ENCODE measurements around the gene AGAP1.

Gene AGAP1

GRCh38 chr2:235529621-235530020 is 35.8 kb downstream of the AGAP1 start:
- Histone ChIP-seq H3K4me3 (ENCODE audit: insufficient read depth, low read depth, low read length) (no peak overlapping the region), H3K9me3 (ENCODE audit: control insufficient read depth, low read length) (no peaks in the 10 kb centered on the region), H3K27ac (ENCODE audit: insufficient read depth, low read depth, low read length, poor library complexity, severe bottlenecking) (no peak overlapping the region), H3K27me3 (ENCODE audit: control insufficient read depth, insufficient read depth, low read length, poor library complexity, severe bottlenecking) (no peaks in the 10 kb centered on the region), H3K4me1 (ENCODE audit: control insufficient read depth, insufficient read depth, low read length) (peaks cover 12% of the 10 kb centered on the region), H3K36me3 (ENCODE audit: control insufficient read depth, insufficient read depth, low read length) (no peaks in the 10 kb centered on the region)
- 94 to 97% methylated on average over 3 of the region's 3 CpGs for WGBS, 2 experiments

GRCh38 chr2:235530735-235531134 is 36.9 kb downstream of the AGAP1 start:
- Histone ChIP-seq H3K9me3 (ENCODE audit: control insufficient read depth, low read length) (no peaks in the 10 kb centered on the region), H3K4me1 (ENCODE audit: control insufficient read depth, insufficient read depth, low read length) (peaks cover 12% of the 10 kb centered on the region), H3K27me3 (ENCODE audit: control insufficient read depth, insufficient read depth, low read length, poor library complexity, severe bottlenecking) (no peaks in the 10 kb centered on the region), H3K4me3 (ENCODE audit: insufficient read depth, low read depth, low read length) (no peak overlapping the region), H3K27ac (ENCODE audit: insufficient read depth, low read depth, low read length, poor library complexity, severe bottlenecking) (no peak overlapping the region), H3K36me3 (ENCODE audit: control insufficient read depth, insufficient read depth, low read length) (no peaks in the 10 kb centered on the region)
- 92 to 95% methylated on average over 5 of the region's 5 CpGs for WGBS, 2 experiments

DNA sequence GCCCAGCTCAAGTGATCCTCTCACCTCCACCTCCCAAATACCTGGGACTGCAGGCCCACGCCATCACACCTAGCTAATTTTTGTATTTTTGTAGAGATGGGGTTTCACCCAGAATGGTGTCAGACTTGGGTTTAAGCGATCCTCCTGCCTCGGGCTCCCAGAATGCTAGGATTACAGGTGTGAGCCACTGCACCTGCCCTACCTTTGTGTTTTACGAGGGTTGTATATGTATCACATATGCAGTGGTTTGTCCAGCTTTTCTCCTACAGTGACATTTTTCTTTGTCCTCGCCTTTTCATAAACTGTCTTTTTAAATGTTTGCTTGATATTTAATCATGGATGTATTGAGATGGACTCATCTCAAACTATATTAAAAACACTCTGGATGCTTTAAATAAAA is 38.5 kb downstream of the AGAP1 start:
- WGBS, 2 experiments: 85 to 97% methylated on average over 4 of the region's 5 CpGs

DNA sequence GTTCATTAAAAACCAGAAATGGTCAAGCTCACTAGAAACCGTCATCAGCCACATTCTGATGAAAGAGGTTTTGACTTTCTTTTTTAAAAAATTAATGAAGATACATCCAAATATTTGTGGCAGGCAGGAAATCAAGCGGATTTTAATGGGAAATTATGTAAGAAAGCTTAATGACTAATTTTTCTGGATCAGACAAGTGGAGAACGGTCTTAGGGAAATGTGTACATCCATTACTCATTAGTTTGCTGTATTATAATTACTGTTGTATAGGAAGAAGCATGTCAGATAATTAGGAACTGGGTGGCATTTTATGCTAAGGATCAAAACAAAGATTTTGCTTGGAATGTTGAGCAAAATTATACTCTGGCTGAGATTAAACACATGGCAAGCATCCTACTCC is 39.4 kb downstream of the AGAP1 start:
- Histone ChIP-seq H3K4me3 (ENCODE audit: insufficient read depth, low read depth, low read length) (no peak overlapping the region), H3K27me3 (ENCODE audit: control insufficient read depth, insufficient read depth, low read length, poor library complexity, severe bottlenecking) (no peaks in the 10 kb centered on the region), H3K36me3 (ENCODE audit: control insufficient read depth, insufficient read depth, low read length) (no peaks in the 10 kb centered on the region), H3K4me1 (ENCODE audit: control insufficient read depth, insufficient read depth, low read length) (peaks cover 12% of the 10 kb centered on the region), H3K27ac (ENCODE audit: insufficient read depth, low read depth, low read length, poor library complexity, severe bottlenecking) (no peak overlapping the region), H3K9me3 (ENCODE audit: control insufficient read depth, low read length) (no peaks in the 10 kb centered on the region)
- WGBS, 2 experiments: 88 to 100% methylated on average over 2 to 3 of the region's 3 CpGs

More for the DNA sequence above, 38.5 kb downstream of the AGAP1 start:
- H3K9me3 ChIP-seq (ENCODE audit: control insufficient read depth, low read length): no peaks in the 10 kb centered on the region
- H3K4me1 ChIP-seq (ENCODE audit: control insufficient read depth, insufficient read depth, low read length): peaks cover 12% of the 10 kb centered on the region
- no peak overlapping the region for H3K4me3 ChIP-seq (ENCODE audit: insufficient read depth, low read depth, low read length)
- no peaks in the 10 kb centered on the region for H3K27me3 ChIP-seq (ENCODE audit: control insufficient read depth, insufficient read depth, low read length, poor library complexity, severe bottlenecking)
- no peak overlapping the region for H3K27ac ChIP-seq (ENCODE audit: insufficient read depth, low read depth, low read length, poor library complexity, severe bottlenecking)
- H3K36me3 ChIP-seq (ENCODE audit: control insufficient read depth, insufficient read depth, low read length): no peaks in the 10 kb centered on the region

DNA sequence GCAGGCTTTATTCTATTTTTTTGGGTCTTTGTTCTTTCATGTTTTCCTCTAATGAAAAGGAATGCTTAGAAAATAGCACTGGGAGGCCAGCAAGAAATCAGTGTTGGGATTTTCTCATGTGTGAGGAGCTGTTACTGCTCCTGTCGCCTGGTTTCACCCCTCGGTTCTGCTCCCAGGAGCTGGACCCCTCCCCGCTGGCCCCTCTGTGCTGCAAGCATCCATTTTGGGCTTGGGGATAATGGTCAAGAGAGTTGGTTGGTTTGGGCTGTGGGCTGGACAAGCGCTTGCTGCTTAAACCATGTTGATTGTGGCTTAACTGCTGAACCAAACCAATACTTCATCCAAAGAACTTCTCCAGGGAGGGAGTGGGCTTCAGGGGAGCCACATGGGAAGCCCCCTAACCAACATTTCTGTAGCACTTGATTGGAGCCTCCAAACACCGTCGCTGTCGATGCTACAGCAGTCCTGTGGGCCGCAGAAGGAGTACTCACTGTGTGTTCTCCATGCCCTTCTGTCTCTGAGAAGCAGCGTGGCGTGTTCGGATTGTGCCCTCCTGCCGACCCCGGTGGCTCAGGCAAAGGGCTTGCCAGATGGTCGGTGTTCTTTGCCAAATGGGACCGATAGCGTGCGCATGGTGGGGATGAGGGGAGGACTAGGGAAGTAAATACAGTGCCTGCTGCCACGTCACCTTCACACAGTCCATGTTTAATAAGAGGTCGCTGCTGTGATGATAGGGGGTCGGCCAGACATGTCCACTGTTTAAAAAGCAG is 40.0 kb downstream of the AGAP1 start:
- no peak overlapping the region for H3K27ac ChIP-seq (ENCODE audit: insufficient read depth, low read depth, low read length, poor library complexity, severe bottlenecking)
- H3K9me3 ChIP-seq (ENCODE audit: control insufficient read depth, low read length): no peaks in the 10 kb centered on the region
- peaks cover 12% of the 10 kb centered on the region for H3K4me1 ChIP-seq (ENCODE audit: control insufficient read depth, insufficient read depth, low read length)
- H3K4me3 ChIP-seq (ENCODE audit: insufficient read depth, low read depth, low read length): no peak overlapping the region
- H3K27me3 ChIP-seq (ENCODE audit: control insufficient read depth, insufficient read depth, low read length, poor library complexity, severe bottlenecking): no peaks in the 10 kb centered on the region
- H3K36me3 ChIP-seq (ENCODE audit: control insufficient read depth, insufficient read depth, low read length): no peaks in the 10 kb centered on the region
- 92 to 95% methylated on average over 20 of the region's 20 CpGs for WGBS, 2 experiments

DNA sequence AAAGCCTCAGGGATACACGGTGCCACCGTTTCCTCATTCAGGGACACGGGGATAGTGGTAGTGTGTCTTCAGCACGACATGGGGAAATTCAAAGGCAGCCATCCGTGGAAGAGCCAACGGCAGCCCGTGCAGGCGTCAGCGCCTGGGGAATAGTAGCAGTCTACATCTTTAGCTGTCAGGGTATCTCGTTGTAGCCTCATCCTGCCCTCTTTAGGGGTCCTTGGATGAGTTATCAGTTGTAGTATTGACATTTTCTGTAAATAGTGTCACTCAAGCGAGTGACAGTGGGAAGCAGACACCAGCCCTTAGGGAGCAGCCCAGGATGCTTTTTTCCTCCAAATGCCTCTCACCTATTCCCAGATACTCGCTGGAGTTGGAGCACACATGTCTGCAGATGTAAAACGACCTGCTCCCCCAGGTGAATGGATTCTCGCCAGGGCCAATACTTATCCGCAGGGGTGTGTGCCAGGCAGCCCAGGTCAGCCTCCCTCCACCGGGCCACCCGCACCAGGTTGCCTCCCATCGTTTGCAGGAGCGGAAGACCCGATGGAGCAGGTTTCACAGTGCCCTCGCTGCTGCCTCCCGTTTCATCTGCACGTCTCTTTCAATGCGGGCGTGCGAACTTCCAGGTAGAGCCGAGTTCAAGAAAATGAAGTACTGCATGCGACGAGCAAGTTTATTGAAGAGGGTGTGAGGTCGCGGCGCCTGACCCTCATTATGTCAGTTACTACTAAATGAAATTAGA is 41.0 kb downstream of the AGAP1 start:
- WGBS, 2 experiments: 91 to 92% methylated on average over 30 to 32 of the region's 32 CpGs
- Histone ChIP-seq H3K27ac (ENCODE audit: insufficient read depth, low read depth, low read length, poor library complexity, severe bottlenecking) (no peak overlapping the region), H3K27me3 (ENCODE audit: control insufficient read depth, insufficient read depth, low read length, poor library complexity, severe bottlenecking) (no peaks in the 10 kb centered on the region), H3K4me1 (ENCODE audit: control insufficient read depth, insufficient read depth, low read length) (peaks cover 12% of the 10 kb centered on the region), H3K36me3 (ENCODE audit: control insufficient read depth, insufficient read depth, low read length) (no peaks in the 10 kb centered on the region), H3K9me3 (ENCODE audit: control insufficient read depth, low read length) (no peaks in the 10 kb centered on the region), H3K4me3 (ENCODE audit: insufficient read depth, low read depth, low read length) (no peak overlapping the region)

DNA sequence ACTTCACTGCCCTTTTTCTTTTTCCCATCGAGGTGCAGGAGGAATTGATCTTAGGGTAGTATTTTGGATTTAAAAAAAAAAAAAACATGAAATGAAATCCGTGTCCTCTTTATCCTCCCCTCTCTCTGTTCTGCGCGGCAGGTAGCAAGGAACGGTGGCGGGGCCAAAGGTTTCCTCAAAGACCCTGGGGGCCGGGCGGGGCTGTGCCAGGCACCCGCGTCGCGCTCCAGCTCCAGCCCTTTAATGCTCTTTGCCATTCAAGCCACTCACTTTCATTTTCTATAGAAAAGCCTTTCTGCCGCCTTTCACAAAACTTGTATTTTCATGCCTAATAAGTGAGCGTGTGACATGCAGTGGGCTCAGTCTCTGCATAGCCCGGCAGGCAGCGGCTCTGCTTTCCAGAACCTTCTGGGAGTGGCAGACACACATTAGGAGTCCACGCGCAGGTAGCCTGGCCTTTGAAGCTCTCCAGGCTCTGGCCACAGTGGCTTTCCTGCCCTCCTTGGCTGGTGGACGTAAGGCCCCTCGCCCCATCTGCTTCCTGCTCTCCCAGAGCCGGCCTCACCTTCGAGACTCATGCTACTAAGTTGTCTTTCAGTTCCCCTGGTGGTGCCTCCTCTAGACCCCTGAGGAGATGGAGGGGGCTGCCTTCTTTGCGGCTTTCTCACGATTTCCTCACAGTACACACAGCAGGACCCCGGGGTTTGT is 41.7 kb downstream of the AGAP1 start:
- 91 to 92% methylated on average over 23 to 24 of the region's 25 CpGs for WGBS, 2 experiments
- Histone ChIP-seq H3K36me3 (ENCODE audit: control insufficient read depth, insufficient read depth, low read length) (no peaks in the 10 kb centered on the region), H3K27ac (ENCODE audit: insufficient read depth, low read depth, low read length, poor library complexity, severe bottlenecking) (no peak overlapping the region), H3K4me3 (ENCODE audit: insufficient read depth, low read depth, low read length) (no peak overlapping the region), H3K9me3 (ENCODE audit: control insufficient read depth, low read length) (no peaks in the 10 kb centered on the region), H3K27me3 (ENCODE audit: control insufficient read depth, insufficient read depth, low read length, poor library complexity, severe bottlenecking) (no peaks in the 10 kb centered on the region), H3K4me1 (ENCODE audit: control insufficient read depth, insufficient read depth, low read length) (peaks cover 12% of the 10 kb centered on the region)

- Histone ChIP-seq H3K27ac (ENCODE audit: insufficient read depth, low read depth, low read length, poor library complexity, severe bottlenecking) (no peak overlapping the region), H3K4me1 (ENCODE audit: control insufficient read depth, insufficient read depth, low read length) (peaks cover 12% of the 10 kb centered on the region), H3K36me3 (ENCODE audit: control insufficient read depth, insufficient read depth, low read length) (no peaks in the 10 kb centered on the region), H3K4me3 (ENCODE audit: insufficient read depth, low read depth, low read length) (no peak overlapping the region), H3K27me3 (ENCODE audit: control insufficient read depth, insufficient read depth, low read length, poor library complexity, severe bottlenecking) (no peaks in the 10 kb centered on the region), H3K9me3 (ENCODE audit: control insufficient read depth, low read length) (no peaks in the 10 kb centered on the region)
- 94 to 96% methylated on average over 11 of the region's 11 CpGs for WGBS, 2 experiments
Measured at GRCh38 chr2:235536711-235537110, 42.9 kb downstream of the AGAP1 start.

DNA sequence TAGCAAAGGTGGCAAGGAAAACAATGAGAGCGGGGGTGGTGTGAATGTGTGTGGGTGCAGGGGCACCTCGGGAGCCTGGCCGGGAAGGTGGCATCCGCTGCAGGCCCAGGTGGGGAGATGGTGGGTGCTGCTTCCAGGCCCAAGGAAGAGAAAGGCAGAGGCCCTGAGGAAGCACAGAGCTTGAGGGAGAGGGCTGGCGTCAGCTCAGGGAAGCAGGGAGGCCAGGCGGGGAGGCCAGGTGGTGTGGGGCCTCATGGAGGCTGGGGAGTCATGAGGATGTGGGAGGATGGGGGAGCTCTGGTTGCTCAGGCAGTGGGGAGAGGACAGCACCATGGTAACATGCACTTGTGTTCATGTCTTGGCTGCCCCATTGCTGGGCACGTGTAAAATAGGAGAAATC is 43.3 kb downstream of the AGAP1 start:
- no peak overlapping the region for H3K27ac ChIP-seq (ENCODE audit: insufficient read depth, low read depth, low read length, poor library complexity, severe bottlenecking)
- H3K9me3 ChIP-seq (ENCODE audit: control insufficient read depth, low read length): no peaks in the 10 kb centered on the region
- no peak overlapping the region for H3K4me3 ChIP-seq (ENCODE audit: insufficient read depth, low read depth, low read length)
- H3K4me1 ChIP-seq (ENCODE audit: control insufficient read depth, insufficient read depth, low read length): peaks cover 12% of the 10 kb centered on the region
- H3K36me3 ChIP-seq (ENCODE audit: control insufficient read depth, insufficient read depth, low read length): no peaks in the 10 kb centered on the region
- H3K27me3 ChIP-seq (ENCODE audit: control insufficient read depth, insufficient read depth, low read length, poor library complexity, severe bottlenecking): no peaks in the 10 kb centered on the region
- 97% methylated on average over 7 of the region's 7 CpGs for WGBS, 2 experiments

- H3K27ac ChIP-seq (ENCODE audit: insufficient read depth, low read depth, low read length, poor library complexity, severe bottlenecking): no peak overlapping the region
- no peak overlapping the region for H3K4me3 ChIP-seq (ENCODE audit: insufficient read depth, low read depth, low read length)
- H3K36me3 ChIP-seq (ENCODE audit: control insufficient read depth, insufficient read depth, low read length): no peaks in the 10 kb centered on the region
- 92 to 97% methylated on average over 5 of the region's 5 CpGs for WGBS, 2 experiments
- no peaks in the 10 kb centered on the region for H3K27me3 ChIP-seq (ENCODE audit: control insufficient read depth, insufficient read depth, low read length, poor library complexity, severe bottlenecking)
- peaks cover 12% of the 10 kb centered on the region for H3K4me1 ChIP-seq (ENCODE audit: control insufficient read depth, insufficient read depth, low read length)
- H3K9me3 ChIP-seq (ENCODE audit: control insufficient read depth, low read length): no peaks in the 10 kb centered on the region
Measured at GRCh38 chr2:235537587-235537986, 43.7 kb downstream of the AGAP1 start.
